Right atrium auricular region (tissue), 2 donors: ENCODE data around the gene WFS1. TPM values are rescaled to one million over a fixed set of nuclear protein-coding genes. Genes with fewer than 3 reads are reported as not detected.

Source experiments
- DNase-seq: peaks from one replicate; pipeline ENCODE4 v3.0.0-alpha.2; 2019; ENCODE audit warnings: low spot score
- H3K27ac ChIP-seq, 2 donors: fragments of 200-600 bp; sonication (generic); 1 replicate in 1 of 2; 2 replicates in 1 of 2; pipeline ENCODE4 v1.5.1; 2016 to 2019
- H3K27me3 ChIP-seq, 2 donors: fragments of 200-600 bp; sonication (generic); one replicate each; pipeline versions ENCODE4 v1.5.1 to v1.6.0; 2017 to 2019
- H3K36me3 ChIP-seq: fragments of 200-600 bp; sonication (generic); one replicate; pipeline ENCODE4 v1.5.1; 2016
- H3K4me1 ChIP-seq, 2 donors: fragments of 200-600 bp; sonication (generic); one replicate each; pipeline versions ENCODE4 v1.5.1 to v1.6.0; 2017 to 2019
- H3K4me3 ChIP-seq, 2 donors: fragments of 200-600 bp; sonication (generic); 1 replicate in 1 of 2; 2 replicates in 1 of 2; pipeline ENCODE4 v1.5.1; 2017 to 2019; ENCODE audit warnings: mild to moderate bottlenecking in 1 of 2, moderate library complexity in 1 of 2
- H3K9me3 ChIP-seq, 2 donors: fragments of 200-600 bp; sonication (generic); one replicate each; pipeline ENCODE4 v1.5.1; 2019
- total RNA-seq, 2 donors: library from RNA; depleted of rRNA; stranded (reverse); fragments of >200 nt; gene quantifications; one replicate each; pipeline ENCODE4 v1.1.0, GENCODE V29; 2016
- TF ChIP-seq, protein P1 (sequence below), 2 donors: fragments of 200-600 bp; sonication (generic); IDR thresholded peaks; one replicate each; pipeline ENCODE4 v1.5.1; 2019; ENCODE audit warnings: antibody characterized with exemption in 2 of 2

The WFS1 gene
- total RNA-seq, 2 donors from 2014 or later = 111 to 112 TPM

DNA sequence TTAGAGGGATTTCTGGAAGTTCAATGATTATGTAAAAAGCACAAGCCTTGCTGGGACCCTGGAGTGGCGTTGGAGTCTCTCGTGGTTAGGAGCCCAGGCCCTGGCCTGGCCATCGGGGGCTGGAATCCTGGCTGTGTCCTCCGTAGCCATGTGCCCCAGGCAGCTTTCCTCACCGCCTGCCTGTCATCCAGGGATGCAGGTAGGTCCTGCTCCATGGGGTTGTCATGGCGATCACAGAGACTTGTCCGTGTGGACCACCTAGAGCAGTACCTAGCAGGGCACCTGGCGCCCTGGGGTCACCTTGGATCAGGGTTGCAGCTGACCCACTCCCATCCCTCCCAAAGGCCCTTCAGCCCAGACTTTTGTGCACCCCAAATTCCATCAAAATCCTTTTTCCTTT is 30.2 kb upstream of the WFS1 start:
- TF ChIP-seq, protein P1, sequence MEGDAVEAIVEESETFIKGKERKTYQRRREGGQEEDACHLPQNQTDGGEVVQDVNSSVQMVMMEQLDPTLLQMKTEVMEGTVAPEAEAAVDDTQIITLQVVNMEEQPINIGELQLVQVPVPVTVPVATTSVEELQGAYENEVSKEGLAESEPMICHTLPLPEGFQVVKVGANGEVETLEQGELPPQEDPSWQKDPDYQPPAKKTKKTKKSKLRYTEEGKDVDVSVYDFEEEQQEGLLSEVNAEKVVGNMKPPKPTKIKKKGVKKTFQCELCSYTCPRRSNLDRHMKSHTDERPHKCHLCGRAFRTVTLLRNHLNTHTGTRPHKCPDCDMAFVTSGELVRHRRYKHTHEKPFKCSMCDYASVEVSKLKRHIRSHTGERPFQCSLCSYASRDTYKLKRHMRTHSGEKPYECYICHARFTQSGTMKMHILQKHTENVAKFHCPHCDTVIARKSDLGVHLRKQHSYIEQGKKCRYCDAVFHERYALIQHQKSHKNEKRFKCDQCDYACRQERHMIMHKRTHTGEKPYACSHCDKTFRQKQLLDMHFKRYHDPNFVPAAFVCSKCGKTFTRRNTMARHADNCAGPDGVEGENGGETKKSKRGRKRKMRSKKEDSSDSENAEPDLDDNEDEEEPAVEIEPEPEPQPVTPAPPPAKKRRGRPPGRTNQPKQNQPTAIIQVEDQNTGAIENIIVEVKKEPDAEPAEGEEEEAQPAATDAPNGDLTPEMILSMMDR (IDR thresholded peaks at IDR 0.05) = no peak
- H3K9me3 ChIP-seq = no peaks in the 10 kb centered on the region
- DNase-seq = no peak
- H3K4me1 ChIP-seq = no peaks in the 10 kb centered on the region
- no peaks in the 10 kb centered on the region for H3K36me3 ChIP-seq
- no peak overlapping the region for H3K27ac ChIP-seq
- no peaks in the 10 kb centered on the region for H3K27me3 ChIP-seq
- no peak overlapping the region for H3K4me3 ChIP-seq

DNA sequence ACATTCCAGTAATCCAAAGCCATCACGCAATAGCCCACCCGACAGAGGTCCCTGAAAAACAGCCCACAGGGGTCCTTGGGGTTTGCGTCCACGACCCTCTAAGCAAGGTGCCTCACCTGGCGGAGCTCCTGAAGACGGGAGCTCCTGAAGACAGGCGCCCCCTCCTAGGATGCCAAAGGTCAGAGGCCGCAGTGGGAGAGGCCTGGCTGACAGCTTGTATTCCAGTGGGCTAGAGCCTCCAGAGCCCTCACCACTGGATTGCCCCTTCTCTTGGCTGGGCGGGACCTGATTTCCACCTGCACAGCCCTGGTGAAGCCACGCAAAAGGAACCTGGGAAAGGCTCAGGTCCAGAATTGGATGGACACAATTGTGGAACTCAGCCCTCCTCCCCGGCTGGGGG is 29.7 kb upstream of the WFS1 start:
- no peaks in the 10 kb centered on the region for H3K9me3 ChIP-seq
- H3K4me1 ChIP-seq = peaks cover 0 to under 1% of the 10 kb centered on the region in 2 donors
- H3K27me3 ChIP-seq = no peaks in the 10 kb centered on the region
- H3K4me3 ChIP-seq = no peak overlapping the region
- no peak overlapping the region for H3K27ac ChIP-seq
- TF ChIP-seq, protein P1 (IDR thresholded peaks at IDR 0.05) = no peak
- H3K36me3 ChIP-seq = no peaks in the 10 kb centered on the region
- DNase-seq = no peak

DNA sequence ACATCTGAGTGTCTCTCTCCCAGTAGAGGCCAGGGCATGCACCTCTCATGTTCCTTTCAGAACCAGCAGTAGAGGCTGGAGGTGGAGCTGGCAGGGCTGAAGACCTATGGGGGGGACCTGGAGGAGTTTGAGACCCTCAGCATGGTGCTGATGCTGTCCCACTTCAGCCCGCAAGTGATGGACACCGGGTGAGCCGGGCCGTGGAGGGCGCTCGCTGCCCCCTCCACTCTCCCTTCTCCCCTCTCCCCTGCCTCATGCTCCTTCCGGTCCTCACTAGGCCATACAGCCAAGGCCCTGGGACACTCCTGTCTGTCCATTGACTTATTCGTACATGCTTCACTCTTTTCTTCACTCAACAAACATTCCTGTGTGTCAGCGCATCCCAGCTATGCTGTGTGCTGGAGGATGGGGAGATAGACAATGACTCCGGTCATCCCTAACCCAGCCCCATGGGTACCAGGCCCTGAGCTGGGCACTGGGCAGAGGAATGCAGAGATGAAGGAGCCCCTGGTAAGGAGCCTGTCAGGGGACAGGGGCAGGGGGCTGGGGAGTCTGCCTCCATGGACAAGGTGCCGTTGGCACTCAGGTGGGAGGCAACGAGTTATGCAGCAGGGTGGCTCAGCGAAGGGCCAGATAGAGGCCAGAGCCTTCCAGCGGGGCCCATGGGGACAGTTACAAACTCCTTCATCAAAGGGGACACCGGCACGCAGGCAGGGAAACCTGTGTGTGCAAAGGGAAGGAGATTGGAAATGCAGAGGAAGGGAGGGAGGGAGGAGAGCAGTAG is 28.4 kb upstream of the WFS1 start:
- Histone ChIP-seq H3K36me3 (no peaks in the 10 kb centered on the region), H3K9me3 (no peaks in the 10 kb centered on the region), H3K4me3 (no peak overlapping the region), H3K27me3 (no peaks in the 10 kb centered on the region), H3K4me1 (peaks cover 0 to 9% of the 10 kb centered on the region in 2 donors), H3K27ac (no peak overlapping the region)
- no peak for DNase-seq
- TF ChIP-seq, protein P1 (IDR thresholded peaks at IDR 0.05) = no peak

DNA sequence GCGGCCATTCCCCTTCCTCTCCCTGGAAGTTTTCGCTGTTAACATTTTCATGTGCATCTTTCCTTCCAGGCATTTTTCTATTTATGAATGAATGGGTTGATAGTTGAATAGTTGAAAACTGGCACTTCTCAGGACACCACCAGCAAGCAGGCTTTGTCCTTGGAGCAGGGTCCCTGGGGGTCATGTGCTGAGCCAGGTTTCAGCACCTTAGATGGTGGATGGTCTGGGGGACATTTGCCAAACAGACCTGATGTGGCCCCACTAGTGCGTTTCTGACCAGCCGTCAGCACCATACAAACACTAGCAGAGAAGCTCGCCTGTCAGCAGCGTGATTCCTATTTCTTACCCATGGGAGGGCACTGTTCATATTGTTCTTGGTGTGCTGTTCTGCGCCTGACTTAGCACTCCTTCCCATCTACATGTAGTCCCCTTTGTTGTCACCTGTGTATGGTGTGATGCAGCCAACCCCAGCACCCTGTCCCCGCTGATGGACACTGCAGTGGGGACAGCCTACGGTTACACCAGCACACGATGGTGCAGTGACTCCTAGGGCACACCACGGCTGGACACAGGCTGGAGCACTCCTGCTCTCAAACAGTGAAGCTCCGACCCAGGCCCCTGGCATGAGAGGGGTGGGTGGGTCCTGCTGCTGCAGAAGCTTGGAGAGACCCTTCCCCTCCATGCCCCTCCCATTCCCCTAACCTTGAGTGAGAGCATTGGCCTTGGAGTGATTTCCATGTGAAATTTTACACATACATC is 27.2 kb upstream of the WFS1 start:
- TF ChIP-seq, protein P1 (IDR thresholded peaks at IDR 0.05) = no peak
- Histone ChIP-seq H3K27me3 (no peaks in the 10 kb centered on the region), H3K27ac (no peak overlapping the region), H3K9me3 (no peaks in the 10 kb centered on the region), H3K4me3 (no peak overlapping the region), H3K4me1 (peaks cover 0 to 9% of the 10 kb centered on the region in 2 donors), H3K36me3 (no peaks in the 10 kb centered on the region)
- DNase-seq = no peak

DNA sequence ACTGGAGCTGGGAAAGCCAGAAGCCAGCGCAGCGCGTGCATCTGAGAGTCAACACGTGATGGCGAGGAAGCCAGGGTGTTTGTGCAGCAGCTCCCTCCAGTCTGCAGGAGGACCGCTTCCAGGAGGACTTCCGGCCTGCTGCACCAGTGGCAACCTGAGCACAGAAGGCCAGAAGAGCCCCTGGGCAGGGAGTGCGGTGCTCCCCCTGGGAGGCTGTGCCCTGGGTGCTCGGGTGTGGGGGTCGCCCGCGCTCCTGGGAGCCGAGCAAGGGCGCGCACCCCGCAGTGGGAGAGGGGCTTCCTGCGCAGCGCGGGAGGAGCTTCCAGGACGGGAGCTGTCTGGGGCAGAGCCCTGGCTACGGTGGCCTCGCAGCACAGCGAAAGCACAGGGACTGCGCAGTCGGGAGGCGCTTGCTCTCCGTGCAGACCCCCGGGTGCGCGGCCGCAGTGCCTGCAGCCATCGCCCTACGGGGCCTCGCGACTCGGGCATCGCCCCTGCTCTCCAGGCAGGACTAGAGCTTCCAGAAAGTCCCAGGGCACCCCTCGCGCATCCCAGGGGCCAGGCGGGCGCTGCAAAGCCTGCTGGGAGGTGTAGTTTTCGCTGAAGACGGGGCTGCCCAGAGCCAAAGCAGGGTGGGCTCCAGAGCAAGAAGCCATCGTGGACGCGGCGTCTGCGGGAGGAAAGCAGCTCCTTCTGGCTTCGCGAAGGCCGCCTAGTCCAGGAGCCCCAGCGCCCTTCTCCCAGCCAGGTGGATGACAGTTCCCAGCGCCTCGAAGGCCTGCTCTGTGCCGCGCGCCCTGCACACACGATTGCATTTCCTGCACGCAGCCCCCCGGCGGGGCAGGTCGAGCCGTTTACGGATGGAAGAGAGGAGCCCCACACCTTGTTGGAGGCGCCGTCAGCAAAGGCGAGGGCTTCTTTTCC is 24.1 kb upstream of the WFS1 start:
- TF ChIP-seq, protein P1 (IDR thresholded peaks at IDR 0.05) = no peak
- Histone ChIP-seq H3K4me3 (peak overlapping the region; percentile 23 to 44), H3K27me3 (no peaks in the 10 kb centered on the region), H3K4me1 (peaks cover 0 to 9% of the 10 kb centered on the region in 2 donors), H3K36me3 (no peaks in the 10 kb centered on the region), H3K27ac (no peak overlapping the region), H3K9me3 (no peaks in the 10 kb centered on the region)
- DNase-seq = no peak
